BLaER1 (cell line): Measurements from ENCODE around the gene SLC25A13.

ENCODE experiments used
- H3K27ac ChIP-seq: shearing (Covaris generic); formaldehyde crosslinking; 2 replicates; pipeline ENCODE4 v1.8.1; 2022
- H3K27me3 ChIP-seq: shearing (Covaris generic); formaldehyde crosslinking; 2 replicates; pipeline ENCODE4 v1.8.1; 2022
- H3K36me3 ChIP-seq: shearing (Covaris generic); formaldehyde crosslinking; 2 replicates; pipeline ENCODE4 v1.8.1; 2022
- H3K4me1 ChIP-seq: shearing (Covaris generic); formaldehyde crosslinking; 2 replicates; pipeline ENCODE4 v1.8.1; 2022
- H3K4me2 ChIP-seq: shearing (Covaris generic); formaldehyde crosslinking; 2 replicates; pipeline ENCODE4 v1.8.1; 2022
- H3K4me3 ChIP-seq: shearing (Covaris generic); formaldehyde crosslinking; 2 replicates; pipeline ENCODE4 v1.8.1; 2022
- H3K9ac ChIP-seq: shearing (Covaris generic); formaldehyde crosslinking; 2 replicates; pipeline ENCODE4 v1.8.1; 2022
- H3K9me3 ChIP-seq: shearing (Covaris generic); formaldehyde crosslinking; 2 replicates; pipeline ENCODE4 v1.8.1; 2022
- H4K20me1 ChIP-seq: shearing (Covaris generic); formaldehyde crosslinking; 2 replicates; pipeline ENCODE4 v1.8.1; 2022
- Cebpa-rat ChIP-seq: shearing (Covaris generic); IDR thresholded peaks from 2 replicates; pipeline ENCODE4 v1.8.1; 2022

The SLC25A13 gene

GRCh38 chr7:96282835-96283234, 39.1 kb downstream of the SLC25A13 start:
- Histone ChIP-seq H3K27ac (no peak overlapping the region), H3K9ac (no peak overlapping the region), H3K4me1 (peaks cover 30% of the 10 kb centered on the region), H3K4me2 (no peak overlapping the region), H3K4me3 (no peak overlapping the region), H3K27me3 (no peaks in the 10 kb centered on the region), H4K20me1 (peaks cover 6% of the 10 kb centered on the region; the same call in 1 of the 2 replicates), H3K9me3 (peaks cover under 1% of the 10 kb centered on the region; the same call in 1 of the 2 replicates), H3K36me3 (peaks cover 7% of the 10 kb centered on the region)
- no peak for TF ChIP-seq Cebpa-rat

DNA sequence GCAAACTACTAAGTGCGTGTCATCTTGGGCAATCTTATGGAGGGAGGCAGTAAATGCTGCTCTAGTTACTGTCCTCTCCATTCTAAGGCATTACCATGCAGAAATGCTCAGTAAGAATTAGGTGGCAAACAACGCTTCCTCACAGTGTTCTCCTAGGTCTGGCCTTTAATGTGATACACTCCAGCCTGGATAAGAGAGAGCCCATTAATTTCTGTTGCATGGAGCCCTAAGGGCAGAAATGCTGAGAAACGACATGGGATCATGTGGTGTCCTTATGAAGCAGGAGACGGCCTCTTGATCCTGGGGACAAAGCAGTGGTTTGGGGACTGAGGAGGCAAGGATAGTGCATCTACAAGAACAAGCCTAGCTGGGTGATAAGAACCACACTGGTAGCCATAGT, 44.0 kb downstream of the SLC25A13 start:
- Histone ChIP-seq H3K9ac (no peak overlapping the region), H3K9me3 (no peaks in the 10 kb centered on the region; the same call in 1 of the 2 replicates), H3K27me3 (no peaks in the 10 kb centered on the region), H3K4me3 (no peak overlapping the region), H3K4me2 (no peak overlapping the region), H4K20me1 (peaks cover 11% of the 10 kb centered on the region; the same call in 1 of the 2 replicates), H3K4me1 (no peaks in the 10 kb centered on the region), H3K36me3 (peaks cover 28% of the 10 kb centered on the region), H3K27ac (no peak overlapping the region)
- no peak for TF ChIP-seq Cebpa-rat

- peaks cover 11% of the 10 kb centered on the region; the same call in 1 of the 2 replicates for H4K20me1 ChIP-seq
- no peak overlapping the region for H3K9ac ChIP-seq
- H3K27me3 ChIP-seq = no peaks in the 10 kb centered on the region
- H3K4me1 ChIP-seq = no peaks in the 10 kb centered on the region
- H3K9me3 ChIP-seq = no peaks in the 10 kb centered on the region; the same call in 1 of the 2 replicates
- H3K36me3 ChIP-seq = peaks cover 28% of the 10 kb centered on the region
- no peak overlapping the region for H3K4me3 ChIP-seq
- H3K4me2 ChIP-seq = no peak overlapping the region
- H3K27ac ChIP-seq = no peak overlapping the region
- TF ChIP-seq Cebpa-rat = no peak
These were observed 45.9 kb downstream of the SLC25A13 start for GRCh38 chr7:96276019-96276418.

GRCh38 chr7:96273716-96274115, 48.2 kb downstream of the SLC25A13 start:
- Histone ChIP-seq H3K9ac (no peak overlapping the region), H3K27me3 (no peaks in the 10 kb centered on the region), H3K4me2 (no peak overlapping the region), H3K4me1 (no peaks in the 10 kb centered on the region), H3K36me3 (peaks cover 41% of the 10 kb centered on the region), H3K4me3 (no peak overlapping the region), H3K9me3 (no peaks in the 10 kb centered on the region; the same call in 1 of the 2 replicates), H4K20me1 (peaks cover 11% of the 10 kb centered on the region; the same call in 1 of the 2 replicates), H3K27ac (no peak overlapping the region)
- no peak for TF ChIP-seq Cebpa-rat

DNA sequence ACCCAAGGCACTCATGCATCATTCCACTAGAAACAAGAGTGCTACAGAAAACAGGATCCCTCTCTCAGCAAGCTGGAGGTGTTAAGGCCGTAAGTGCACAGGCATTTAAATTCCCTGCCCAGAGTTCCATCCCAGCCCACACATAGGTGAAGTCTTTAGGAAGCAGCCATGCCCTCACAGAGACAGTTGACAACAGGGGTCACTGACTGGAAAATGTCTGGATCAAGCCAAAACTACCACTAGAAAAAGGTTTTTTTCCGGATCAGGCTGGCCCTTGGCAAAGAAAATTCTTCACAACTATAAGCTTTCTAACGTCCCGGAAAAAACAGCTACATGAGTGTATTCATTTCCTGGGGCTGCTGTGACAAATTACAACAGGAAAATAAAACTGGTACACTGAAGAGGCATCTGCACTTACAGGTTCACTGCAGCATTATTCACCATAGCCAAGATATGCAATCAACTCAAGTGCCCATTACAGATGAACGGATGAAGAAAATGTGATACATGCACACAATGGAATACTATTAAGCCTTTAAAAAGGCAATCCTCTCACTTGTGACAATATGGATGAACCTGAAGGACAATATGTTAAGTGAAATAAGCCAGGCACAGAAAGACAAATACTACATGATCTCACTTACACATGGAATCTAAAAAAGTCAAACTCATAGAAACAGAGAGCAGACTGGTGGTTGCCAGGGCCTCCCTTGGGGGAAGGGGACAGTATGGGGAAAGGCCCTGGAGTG, 52.5 kb downstream of the SLC25A13 start:
- H3K9me3 ChIP-seq = no peaks in the 10 kb centered on the region
- no peaks in the 10 kb centered on the region for H3K27me3 ChIP-seq
- no peak overlapping the region for H3K4me3 ChIP-seq
- no peak for TF ChIP-seq Cebpa-rat
- no peak overlapping the region for H3K27ac ChIP-seq
- no peaks in the 10 kb centered on the region for H3K4me1 ChIP-seq
- H3K9ac ChIP-seq = no peak overlapping the region
- H4K20me1 ChIP-seq = no peaks in the 10 kb centered on the region
- H3K36me3 ChIP-seq = peaks cover 36% of the 10 kb centered on the region
- H3K4me2 ChIP-seq = no peak overlapping the region

GRCh38 chr7:96266580-96266979, 55.3 kb downstream of the SLC25A13 start:
- Histone ChIP-seq H3K27me3 (no peaks in the 10 kb centered on the region), H3K9me3 (no peaks in the 10 kb centered on the region), H3K4me3 (no peak overlapping the region), H3K4me1 (no peaks in the 10 kb centered on the region), H3K4me2 (no peak overlapping the region), H4K20me1 (no peaks in the 10 kb centered on the region), H3K36me3 (peaks cover 31% of the 10 kb centered on the region), H3K9ac (no peak overlapping the region), H3K27ac (no peak overlapping the region)
- TF ChIP-seq Cebpa-rat = no peak

GRCh38 chr7:96266015-96266414, 55.9 kb downstream of the SLC25A13 start:
- H3K4me3 ChIP-seq = no peak overlapping the region
- H3K27me3 ChIP-seq = no peaks in the 10 kb centered on the region
- H3K9me3 ChIP-seq = no peaks in the 10 kb centered on the region
- H3K9ac ChIP-seq = no peak overlapping the region
- TF ChIP-seq Cebpa-rat = no peak
- H4K20me1 ChIP-seq = no peaks in the 10 kb centered on the region
- H3K36me3 ChIP-seq = peaks cover 31% of the 10 kb centered on the region
- H3K4me1 ChIP-seq = no peaks in the 10 kb centered on the region
- H3K27ac ChIP-seq = no peak overlapping the region
- no peak overlapping the region for H3K4me2 ChIP-seq

- TF ChIP-seq Cebpa-rat = no peak
These were observed 67.9 kb downstream of the SLC25A13 start for GRCh38 chr7:96253964-96254363.

DNA sequence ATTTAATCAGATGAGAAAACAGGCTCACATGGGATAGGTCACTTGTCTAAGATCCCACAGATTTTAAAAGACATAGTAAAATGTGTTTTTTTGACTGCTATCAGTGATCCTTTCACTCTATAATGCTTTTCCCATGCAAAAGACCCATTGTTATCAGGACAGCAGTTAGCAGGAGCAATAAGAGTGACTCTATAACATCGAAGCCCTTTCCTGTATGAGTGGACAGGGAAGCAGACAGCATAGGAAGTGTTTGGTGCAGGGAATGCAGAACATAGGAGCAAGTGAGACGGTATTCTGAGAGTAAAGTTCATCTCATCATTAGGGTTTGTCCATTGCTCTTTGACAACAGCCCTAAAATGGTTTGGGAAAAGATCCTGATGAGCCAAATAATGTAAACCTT, 68.5 kb downstream of the SLC25A13 start:
- Histone ChIP-seq H4K20me1 (peaks cover 3% of the 10 kb centered on the region; the same call in 1 of the 2 replicates), H3K36me3 (0 out of 2 replicates have a peak, but pooled peaks cover 4% of the 10 kb centered on the region), H3K4me3 (no peak overlapping the region), H3K27ac (no peak overlapping the region), H3K9ac (no peak overlapping the region), H3K27me3 (no peaks in the 10 kb centered on the region), H3K4me2 (no peak overlapping the region), H3K4me1 (no peaks in the 10 kb centered on the region), H3K9me3 (peaks cover 33% of the 10 kb centered on the region)
- no peak for TF ChIP-seq Cebpa-rat

More at GRCh38 chr7:96253964-96254363, 67.9 kb downstream of the SLC25A13 start:
- no peaks in the 10 kb centered on the region for H3K27me3 ChIP-seq
- H3K4me1 ChIP-seq = no peaks in the 10 kb centered on the region
- H3K9me3 ChIP-seq = peaks cover 36% of the 10 kb centered on the region
- no peak overlapping the region for H3K4me2 ChIP-seq
- 0 out of 2 replicates have a peak, but pooled peaks cover 4% of the 10 kb centered on the region for H3K36me3 ChIP-seq
- H3K9ac ChIP-seq = no peak overlapping the region
- H4K20me1 ChIP-seq = no peaks in the 10 kb centered on the region; the same call in 1 of the 2 replicates
- H3K27ac ChIP-seq = no peak overlapping the region
- no peak overlapping the region for H3K4me3 ChIP-seq

DNA sequence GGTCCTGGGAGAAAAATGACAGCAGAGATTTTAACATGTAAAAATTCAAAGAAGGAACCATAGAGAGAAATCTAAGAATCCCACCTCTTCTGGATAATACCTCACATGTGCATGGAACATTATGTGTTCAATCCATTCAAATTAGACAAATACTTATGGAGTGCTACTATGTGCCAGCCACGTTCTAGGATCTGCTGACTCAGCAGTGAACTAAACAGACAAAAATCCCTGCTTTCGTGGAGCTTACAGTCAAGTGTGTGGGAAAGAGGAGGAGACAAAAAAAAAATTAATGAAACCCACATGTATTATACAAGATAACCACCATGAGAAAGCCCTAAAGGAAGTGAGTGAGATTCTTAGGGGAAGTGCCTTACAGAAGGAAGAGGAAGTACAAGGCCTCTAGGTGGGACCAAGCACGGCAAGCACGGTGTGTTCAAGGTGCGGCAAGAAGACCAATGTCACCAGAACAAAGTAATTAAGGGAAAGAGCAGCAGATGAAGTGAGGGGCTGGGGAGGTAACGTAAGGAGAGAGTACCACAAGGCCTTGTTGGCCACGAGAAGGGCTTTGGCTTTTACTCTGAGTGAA, 71.0 kb downstream of the SLC25A13 start:
- H3K27ac ChIP-seq = no peak overlapping the region
- peaks cover 10% of the 10 kb centered on the region; the same call in 1 of the 2 replicates for H4K20me1 ChIP-seq
- H3K36me3 ChIP-seq = 0 out of 2 replicates have a peak, but pooled peaks cover 4% of the 10 kb centered on the region
- H3K9me3 ChIP-seq = peaks cover 7% of the 10 kb centered on the region; the same call in 1 of the 2 replicates
- TF ChIP-seq Cebpa-rat = no peak
- H3K4me2 ChIP-seq = no peak overlapping the region
- H3K9ac ChIP-seq = no peak overlapping the region
- no peaks in the 10 kb centered on the region for H3K4me1 ChIP-seq
- no peaks in the 10 kb centered on the region for H3K27me3 ChIP-seq
- H3K4me3 ChIP-seq = no peak overlapping the region
